HUDEP-2 (cell line): ENCODE results near the gene ENC1.

ENCODE experiments used
- DNase-seq, 76 experiments: peaks; one replicate each; lab custom pipeline; 2025; ENCODE audit not compliant: unreplicated experiment in 76 of 76; lab: John Stamatoyannopoulos, UW

Gene ENC1

GRCh38 chr5:74632947-74633356 lies 7.6 kb downstream of the ENC1 start:
- no peak for DNase-seq

- peak in 22 of 76 experiments; percentile 3 to 69 (median 32) for DNase-seq
Observed at GRCh38 chr5:74631081-74631953, 9.2 kb downstream of the ENC1 start.

- DNase-seq = no peak
Observed at GRCh38 chr5:74630453-74631066, 10.0 kb downstream of the ENC1 start.

GRCh38 chr5:74629326-74629725 lies 11.2 kb downstream of the ENC1 start:
- no peak for DNase-seq

GRCh38 chr5:74628359-74628758 lies 12.2 kb downstream of the ENC1 start:
- no peak for DNase-seq

- no peak for DNase-seq
Observed at GRCh38 chr5:74627646-74628279, 12.8 kb downstream of the ENC1 start.

- DNase-seq = no peak
Observed at GRCh38 chr5:74626386-74627222, 13.9 kb downstream of the ENC1 start.

GRCh38 chr5:74625742-74626241 lies 14.7 kb downstream of the ENC1 start:
- no peak for DNase-seq

GRCh38 chr5:74624931-74625505 lies 15.5 kb downstream of the ENC1 start:
- DNase-seq = no peak

- DNase-seq = no peak
Observed at GRCh38 chr5:74624501-74624900, 16.0 kb downstream of the ENC1 start.

GRCh38 chr5:74623748-74624408 lies 16.6 kb downstream of the ENC1 start:
- no peak for DNase-seq

GRCh38 chr5:74623006-74623611 lies 17.4 kb downstream of the ENC1 start:
- no peak for DNase-seq

- DNase-seq = no peak
Observed at GRCh38 chr5:74622122-74622521, 18.4 kb downstream of the ENC1 start.

GRCh38 chr5:74621492-74621891 lies 19.0 kb downstream of the ENC1 start:
- no peak for DNase-seq

- DNase-seq = no peak
Observed at GRCh38 chr5:74619308-74619707, 21.2 kb downstream of the ENC1 start.

- no peak for DNase-seq
Observed at GRCh38 chr5:74618106-74618505, 22.4 kb downstream of the ENC1 start.

- no peak for DNase-seq
Observed at GRCh38 chr5:74617202-74617601, 23.3 kb downstream of the ENC1 start.

GRCh38 chr5:74616236-74617146 lies 24.0 kb downstream of the ENC1 start:
- DNase-seq = no peak
